H1 (cell line): Measurements from ENCODE around the gene RUNX1. TPM values are rescaled to one million over a fixed set of nuclear protein-coding genes. Genes with fewer than 3 reads are reported as not detected.

ENCODE experiments used
- CHD1 ChIP-seq: IDR thresholded peaks from 2 replicates; pipeline ENCODE4 v1.6.1; 2012; ENCODE audit warnings: low read depth, low read length, improper control_type of control experiment
- RXRA ChIP-seq: IDR thresholded peaks from 2 replicates; pipeline ENCODE4 v1.6.1; 2011; ENCODE audit warnings: low read depth, mild to moderate bottlenecking, low read length, moderate library complexity; ENCODE audit not compliant: insufficient read depth
- SAP30 ChIP-seq: fragments of 300-600 bp; sonication (generic); IDR thresholded peaks from 2 replicates; pipeline ENCODE4 v1.7.1; 2012; ENCODE audit warnings: low read length, moderate library complexity, mild to moderate bottlenecking, inconsistent platforms; ENCODE audit not compliant: insufficient read depth, insufficient replicate concordance
- SP1 ChIP-seq: IDR thresholded peaks from 2 replicates; pipeline ENCODE4 v1.6.1; 2011; ENCODE audit warnings: low read depth, low read length
- polyA plus RNA-seq, 7 experiments: library from polyadenylated mRNA; depleted of rRNA in 3 of 7; stranded (reverse) in 5 of 7; unstranded in 2 of 7; fragments of >200 nt in 5 of 7; fragments of 200-250 nt in 2 of 7; gene quantifications; 1 replicate in 5 of 7; 2 replicates in 1 of 7; 4 replicates in 1 of 7; pipeline versions ENCODE4 v1.2.1 to v1.2.3, GENCODE V29; 2011 to 2013; ENCODE audit warnings: missing spikeins in 2 of 7, mixed read lengths in 2 of 7
- total RNA-seq: library from RNA; stranded (reverse); fragmentation: NEBNext Ultra II Directional; extraction: Animal tissue kit (Norgen Biotek cat#: 25700); gene quantifications from 2 replicates; pipeline ENCODE4 v1.2.1, GENCODE V29; 2021

Gene RUNX1
- total and polyA plus RNA-seq, 2 of the 8 experiments (the other 6 are each of a cell fraction or from before 2014, with no cell fraction given), result 0.20 to 0.60 TPM

GRCh38 chr21:35077975-35078374 lies 28.9 kb upstream of the RUNX1 start (continued):
- TF ChIP-seq SAP30, result no peak
- TF ChIP-seq SP1, result no peak
- no peak for TF ChIP-seq RXRA
- TF ChIP-seq CHD1, result no peak
